Measurements from ENCODE around the gene UBE2S.

GRCh38 chr19:55447421-55448174, 40.0 kb upstream of the UBE2S start:
- TF ChIP-seq POLR2A (IDR thresholded peaks at IDR 0.05; ENCODE audit: low read depth, low read length) (no peak), POLR2AphosphoS5 (IDR thresholded peaks at IDR 0.05; ENCODE audit: low read depth, low read length) (no peak)
